Stimulated activated CD8-positive, alpha-beta memory T cell treated with anti-CD3 and anti-CD28 coated beads, Interleukin-2, amount 100 ng/mL, for 48 hours (primary cell): ENCODE measurements around the gene SNX32.

Experiments
- DNase-seq, 2 donors: peaks; one replicate each; pipeline ENCODE4 v3.0.0-alpha.2; 2020; ENCODE audit warnings: low read depth in 2 of 2

Gene SNX32

DNA sequence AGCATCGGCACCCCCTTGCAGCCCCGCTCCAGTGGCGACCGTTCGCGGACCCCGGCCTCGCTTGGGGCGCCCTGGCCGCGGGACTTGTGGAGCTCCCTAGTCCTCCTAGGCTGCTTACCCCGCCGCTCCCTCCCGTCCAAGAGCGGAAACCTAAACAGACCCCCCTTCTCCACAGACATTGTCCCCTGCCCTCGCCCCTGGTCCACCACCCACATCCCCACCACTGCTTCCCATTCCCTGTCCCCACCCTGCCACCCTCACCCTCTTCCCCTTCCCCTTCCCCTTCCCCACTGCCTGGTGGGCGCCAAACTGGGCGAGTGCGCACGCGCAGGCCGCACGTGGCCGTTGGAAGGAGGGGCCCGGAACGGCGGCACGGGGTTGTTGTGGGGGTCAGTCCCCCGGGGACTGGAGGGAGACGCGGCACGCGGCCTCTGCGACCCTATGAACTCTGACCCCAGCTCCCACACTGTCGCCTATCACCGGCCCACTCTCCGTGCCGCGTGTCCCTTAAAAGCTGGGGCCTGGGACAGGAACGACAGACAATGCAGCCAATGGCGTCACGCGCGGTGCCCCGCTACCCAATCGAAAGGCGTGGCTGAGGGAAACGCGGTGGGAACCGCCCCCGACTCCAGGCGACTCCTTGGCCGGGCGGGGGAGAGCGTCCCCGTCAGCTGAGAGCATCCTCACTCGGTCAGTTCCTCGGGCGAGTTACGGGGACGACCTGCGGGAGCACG lies at the start of gene SNX32:
Gene SNX32 (plus strand): TSS at position 667 of the 734 bp plus-strand sequence. CDS start 103 bp downstream, outside the sequence.
- peak; percentile 93 to 95 for DNase-seq

- no peak for DNase-seq
Observed at GRCh38 chr11:65785319-65786007, 48.3 kb upstream of the SNX32 start.

DNA sequence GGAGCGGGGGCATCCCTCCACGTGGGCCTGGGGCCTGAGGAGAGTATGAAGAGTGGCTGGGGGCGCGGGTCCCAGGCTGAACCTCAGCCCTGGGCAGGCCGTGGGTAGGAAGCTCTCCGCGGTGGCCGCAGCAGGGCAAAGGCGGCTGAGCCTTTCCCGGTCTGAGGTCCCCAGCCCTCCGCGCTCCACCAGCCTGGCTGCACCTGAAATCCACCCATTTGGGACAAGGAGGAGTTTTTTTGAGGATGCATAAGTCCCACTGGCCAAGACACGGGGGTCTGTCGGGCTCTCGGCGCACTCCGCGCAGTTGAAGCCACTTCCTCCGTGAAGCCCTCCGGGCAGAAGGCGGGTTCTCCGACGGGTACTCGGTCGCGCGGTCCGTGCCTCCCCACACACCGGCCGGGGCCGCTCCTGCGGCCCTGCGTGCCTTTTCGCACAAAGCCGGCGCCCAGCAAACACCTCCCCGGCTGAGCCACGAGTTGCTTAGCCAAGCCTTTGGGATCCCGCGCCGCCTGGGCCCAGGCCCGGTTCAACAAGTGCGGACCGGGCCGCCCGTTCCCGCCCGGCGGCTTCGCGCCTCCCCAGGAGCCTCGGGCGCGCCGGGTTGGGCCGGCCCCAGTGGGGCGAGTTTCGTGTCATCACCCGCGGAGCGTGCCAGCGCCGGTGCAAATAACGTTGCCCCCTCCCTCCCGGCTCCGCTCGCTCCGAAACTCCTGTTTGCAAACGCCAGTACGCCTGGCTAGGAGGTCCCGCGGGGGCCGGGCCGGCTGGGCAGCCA lies 47.6 kb upstream of the SNX32 start:
- DNase-seq, result no peak

GRCh38 chr11:65786786-65787636 lies 46.8 kb upstream of the SNX32 start, which contains the start of gene OVOL1:
OVOL1 (plus strand) TSS chr11:65787063; CDS start chr11:65787374, 311 bp downstream.
- DNase-seq, result no peak

DNA sequence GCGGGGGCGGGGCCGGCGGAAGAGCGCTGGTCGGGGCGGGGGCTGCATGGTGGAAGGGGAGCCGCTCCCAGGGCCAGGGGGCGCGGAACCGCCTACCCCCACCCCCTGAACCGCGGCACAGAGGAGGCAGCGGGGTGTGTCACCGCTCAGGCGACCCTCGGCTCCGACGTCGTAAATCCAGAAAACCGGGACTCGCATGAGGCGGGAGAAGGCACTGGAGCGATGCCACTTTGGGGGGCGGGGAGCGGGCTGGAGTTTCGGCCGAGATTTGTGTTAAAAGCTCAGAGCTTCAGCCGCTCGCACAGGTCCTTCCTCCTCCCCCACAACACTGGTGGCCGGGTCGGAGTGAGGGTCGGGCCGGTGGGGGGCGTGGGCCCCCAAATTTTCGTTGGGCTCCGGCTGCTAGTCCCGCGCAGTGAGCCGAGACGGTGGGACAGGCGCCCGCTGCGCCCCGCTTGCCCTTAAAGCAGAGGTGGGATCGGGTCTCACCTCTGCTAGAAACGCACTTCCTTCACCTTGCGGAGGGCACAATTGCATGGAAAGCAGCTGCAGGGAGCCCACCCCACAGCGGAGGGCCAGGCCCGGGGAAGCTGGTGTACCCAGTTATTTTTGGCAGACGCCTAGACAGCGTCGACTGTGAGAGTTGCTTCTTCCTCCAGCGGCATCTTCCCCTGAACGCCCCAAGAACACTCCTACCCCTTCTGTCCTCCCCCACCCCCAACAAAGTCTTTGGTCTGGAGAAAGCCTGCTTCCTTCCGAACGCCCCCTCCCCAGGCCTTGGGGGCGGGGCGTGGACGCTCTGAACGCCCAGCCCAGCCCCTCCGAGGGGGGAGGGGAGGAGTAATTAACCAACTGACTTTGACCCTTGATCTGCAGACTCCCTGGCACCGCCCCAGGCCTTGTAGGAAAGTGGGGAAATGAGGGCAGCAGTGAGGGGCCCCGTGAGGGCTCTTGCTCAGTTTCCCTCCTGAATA lies 45.8 kb upstream of the SNX32 start:
- DNase-seq, result no peak

DNA sequence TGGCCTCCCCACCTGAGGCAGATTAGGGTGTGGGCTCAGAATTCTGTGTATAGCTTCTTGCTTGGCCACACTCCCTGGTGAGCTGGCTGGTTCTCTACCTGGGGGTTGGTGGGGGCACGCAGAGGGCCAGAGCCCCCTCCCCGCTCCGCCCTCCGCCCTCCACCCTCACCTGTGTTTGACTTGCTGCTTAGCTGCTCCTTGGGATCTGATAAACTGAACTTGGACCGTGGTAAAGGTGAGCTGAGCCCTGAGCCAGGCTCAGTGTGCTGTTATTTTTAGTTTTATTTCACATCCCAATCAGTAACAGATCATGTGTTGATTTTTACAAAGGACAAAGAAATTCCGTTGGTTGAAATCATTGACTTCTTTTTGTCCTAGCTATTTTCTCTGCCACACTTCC lies 44.9 kb upstream of the SNX32 start:
- DNase-seq, result no peak

- DNase-seq, result no peak
Observed at GRCh38 chr11:65789230-65790103, 44.3 kb upstream of the SNX32 start.

DNA sequence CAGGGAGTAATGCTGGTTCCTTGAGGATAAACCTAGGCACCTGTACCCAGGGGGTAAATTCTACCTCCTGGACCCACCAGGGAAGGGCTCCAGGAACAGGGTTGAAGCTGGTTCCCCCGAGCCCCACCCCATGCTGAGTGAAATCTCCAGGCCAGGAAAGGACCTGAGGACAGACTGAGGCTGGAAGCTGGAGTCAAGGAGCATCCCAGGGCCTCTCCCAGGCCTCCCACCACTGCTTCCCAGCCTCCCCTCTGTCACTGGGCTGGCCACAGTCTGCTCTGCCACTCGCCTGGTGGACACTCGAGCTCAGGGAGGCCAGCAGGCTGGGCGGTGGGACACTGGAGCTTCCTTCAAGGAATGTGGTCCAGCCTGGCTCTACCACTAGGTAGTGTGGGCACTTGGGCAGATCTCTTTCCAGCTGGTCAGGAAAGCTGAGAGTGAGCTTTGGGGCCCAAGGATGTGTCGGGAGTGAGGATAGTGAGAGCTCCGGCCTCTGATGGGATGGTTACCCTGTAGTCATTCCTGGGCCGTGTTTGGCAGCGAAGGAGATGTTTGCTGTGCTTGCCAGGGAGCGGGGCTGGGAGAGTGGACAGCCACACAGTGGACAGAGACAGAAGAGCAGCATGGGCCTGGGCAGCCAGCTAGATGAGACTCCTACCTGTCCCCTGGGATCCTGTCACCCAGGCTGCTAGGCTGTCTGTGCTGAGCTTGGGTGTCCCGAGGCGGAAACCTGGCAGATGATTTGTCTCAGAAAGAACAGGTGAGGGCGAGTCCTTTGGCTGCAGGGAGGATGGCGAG lies 43.5 kb upstream of the SNX32 start:
- DNase-seq, result no peak

- no peak for DNase-seq
Observed at GRCh38 chr11:65790902-65791650, 42.7 kb upstream of the SNX32 start.

DNA sequence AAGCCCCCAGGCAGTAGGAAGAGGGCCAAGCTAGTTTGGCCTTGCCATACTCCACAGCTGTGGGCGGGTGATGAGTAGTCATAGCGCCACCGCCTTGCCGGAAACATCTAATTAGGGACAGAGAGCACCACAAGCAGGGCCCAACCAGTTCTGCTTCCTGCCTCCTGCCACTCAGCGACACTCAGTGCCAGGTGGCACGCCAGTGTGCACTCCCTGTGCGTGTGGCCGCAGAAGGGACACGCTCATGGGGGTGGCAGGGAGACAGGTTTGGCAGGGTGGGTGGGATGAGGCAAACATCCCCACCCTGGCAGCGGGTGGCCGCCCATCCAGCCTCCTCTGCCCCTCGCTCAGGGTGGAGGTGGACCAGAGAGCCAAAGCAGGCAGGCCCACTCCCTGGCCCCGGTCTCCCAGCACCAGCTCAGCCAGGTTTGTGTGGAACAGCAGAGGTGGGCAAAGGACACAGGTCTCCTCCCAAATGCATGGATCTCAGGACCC lies 42.0 kb upstream of the SNX32 start:
- DNase-seq, result peak; percentile 43 to 71

DNA sequence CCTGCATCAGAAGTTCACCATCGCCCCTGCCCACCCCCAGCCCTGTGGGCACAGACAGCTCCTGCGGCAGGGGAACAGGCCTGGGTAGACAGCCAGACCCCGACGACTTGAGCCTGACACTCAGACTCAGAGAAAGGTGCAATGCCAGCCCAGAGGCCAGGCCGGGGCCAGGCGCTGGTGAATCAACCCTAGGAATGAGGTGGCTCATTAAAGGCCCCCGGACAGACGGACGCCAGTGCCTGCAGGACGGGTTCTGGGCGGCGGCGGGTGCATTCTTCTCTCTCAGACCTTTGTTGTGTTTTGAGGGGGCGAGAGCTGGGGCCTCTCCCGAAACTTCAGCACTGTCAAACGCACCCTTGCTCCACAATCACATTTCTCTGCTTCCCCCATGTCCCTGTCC lies 41.3 kb upstream of the SNX32 start:
- no peak for DNase-seq

- no peak for DNase-seq
Observed at GRCh38 chr11:65793144-65793581, 40.6 kb upstream of the SNX32 start.

DNA sequence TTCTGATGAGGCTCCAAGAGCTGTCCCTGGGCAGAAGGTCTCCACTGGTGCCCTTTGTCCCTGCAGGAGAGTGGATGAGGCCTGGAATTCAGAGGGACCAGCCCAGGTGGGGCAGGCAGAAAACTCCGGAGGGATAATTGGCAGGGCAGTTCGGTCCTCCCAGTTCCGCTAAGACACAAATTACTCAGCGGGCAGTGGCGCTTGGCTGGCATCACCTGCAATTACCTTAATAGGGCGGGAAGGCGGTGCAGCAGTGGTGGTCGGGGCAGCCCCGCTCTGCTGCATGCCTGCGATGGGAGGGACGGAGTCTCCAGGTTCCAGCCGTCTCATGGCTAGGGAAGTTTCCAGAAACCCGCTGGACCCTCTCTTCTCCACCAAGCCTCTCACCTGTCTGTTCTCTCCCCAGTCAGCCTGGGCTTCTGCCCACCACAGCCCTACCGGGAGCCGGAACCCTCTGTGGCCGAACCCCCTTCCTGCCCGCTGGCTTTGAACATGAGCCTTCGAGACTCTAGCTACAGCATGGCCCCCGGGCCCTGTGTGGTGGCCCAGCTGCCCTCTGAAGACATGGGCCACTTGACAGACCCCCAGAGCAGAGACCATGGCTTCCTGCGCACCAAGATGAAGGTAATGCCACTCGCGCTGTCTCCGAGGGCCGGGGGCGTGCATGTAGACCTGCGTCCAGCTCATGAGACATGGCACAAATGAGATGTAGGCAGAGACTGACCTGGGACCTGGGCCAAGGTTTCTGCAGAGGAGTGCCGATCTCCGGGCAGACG lies 40.0 kb upstream of the SNX32 start:
- no peak for DNase-seq

GRCh38 chr11:65794570-65795510 lies 38.9 kb upstream of the SNX32 start:
- DNase-seq, result no peak
